ENCODE measurements around the gene FLII.

DNA sequence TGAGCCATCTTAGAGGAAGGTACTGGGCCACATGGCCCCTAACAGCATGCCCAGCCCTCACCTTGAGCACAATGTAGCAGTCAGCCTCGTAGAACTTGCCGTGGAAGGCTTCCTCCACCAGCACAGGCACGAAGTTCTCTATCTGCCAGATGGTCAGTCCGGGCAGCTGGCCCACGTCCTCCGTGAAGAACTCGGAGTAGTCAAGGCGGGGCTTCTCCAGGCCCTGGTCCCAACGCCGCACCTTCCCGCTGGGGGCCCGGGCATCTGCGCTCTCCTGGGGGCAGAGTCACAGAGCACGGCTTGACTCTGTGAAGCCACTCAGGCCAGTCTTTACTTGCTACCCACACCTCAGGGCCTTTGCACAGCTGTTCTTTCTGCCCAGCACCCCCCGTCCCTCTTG is 7.3 kb downstream of the FLII start:
- TF ChIP-seq, protein P1, sequence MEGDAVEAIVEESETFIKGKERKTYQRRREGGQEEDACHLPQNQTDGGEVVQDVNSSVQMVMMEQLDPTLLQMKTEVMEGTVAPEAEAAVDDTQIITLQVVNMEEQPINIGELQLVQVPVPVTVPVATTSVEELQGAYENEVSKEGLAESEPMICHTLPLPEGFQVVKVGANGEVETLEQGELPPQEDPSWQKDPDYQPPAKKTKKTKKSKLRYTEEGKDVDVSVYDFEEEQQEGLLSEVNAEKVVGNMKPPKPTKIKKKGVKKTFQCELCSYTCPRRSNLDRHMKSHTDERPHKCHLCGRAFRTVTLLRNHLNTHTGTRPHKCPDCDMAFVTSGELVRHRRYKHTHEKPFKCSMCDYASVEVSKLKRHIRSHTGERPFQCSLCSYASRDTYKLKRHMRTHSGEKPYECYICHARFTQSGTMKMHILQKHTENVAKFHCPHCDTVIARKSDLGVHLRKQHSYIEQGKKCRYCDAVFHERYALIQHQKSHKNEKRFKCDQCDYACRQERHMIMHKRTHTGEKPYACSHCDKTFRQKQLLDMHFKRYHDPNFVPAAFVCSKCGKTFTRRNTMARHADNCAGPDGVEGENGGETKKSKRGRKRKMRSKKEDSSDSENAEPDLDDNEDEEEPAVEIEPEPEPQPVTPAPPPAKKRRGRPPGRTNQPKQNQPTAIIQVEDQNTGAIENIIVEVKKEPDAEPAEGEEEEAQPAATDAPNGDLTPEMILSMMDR (IDR thresholded peaks at IDR 0.05), result no peak
- no peak for TF ChIP-seq POLR2A (IDR thresholded peaks at IDR 0.05)
